ENCODE results near the gene KRT23. TPM values are rescaled to one million over a fixed set of nuclear protein-coding genes. Genes with fewer than 3 reads are reported as not detected.

KRT23 gene
- total and polyA plus RNA-seq, 2 of the 13 experiments (the other 11 are each of a cell fraction or from before 2014, with no cell fraction given), result 24.7 to 51.1 TPM

DNA sequence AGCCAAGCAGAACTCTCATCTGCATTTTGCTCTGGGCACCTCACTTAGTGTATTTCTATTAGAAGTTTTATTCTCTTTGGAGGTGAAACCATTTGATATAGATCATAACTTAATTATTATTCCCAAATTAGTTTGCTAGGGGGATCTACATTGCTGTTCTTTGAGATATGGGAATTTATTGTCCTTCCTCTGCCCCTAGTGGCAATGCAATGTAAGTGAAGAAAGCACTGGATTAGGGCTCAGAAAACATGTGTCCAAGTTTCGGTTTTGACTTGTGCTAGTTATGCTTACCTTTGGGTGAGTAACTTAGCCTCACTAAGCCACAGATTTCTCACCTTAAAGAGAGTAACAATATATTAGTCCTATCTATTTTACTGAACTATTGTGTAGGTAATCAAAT is 26.4 kb upstream of the KRT23 start:
- ATAC-seq, result peak; percentile 38; the same call in 1 of the 3 replicates
- Histone ChIP-seq H2AFZ (ENCODE audit: low read length) (no peak overlapping the region), H3K36me3 (replicated peaks in 1 of 2; ENCODE audit: control insufficient read depth in 1 of 2, insufficient read depth in 2 of 2, low read length in 2 of 2) (no peaks in the 10 kb centered on the region), H3K9ac (ENCODE audit: insufficient read depth, low read depth, low read length) (no peak overlapping the region), H3K9me3 (ENCODE audit: low read length) (0 out of 2 replicates have a peak, but pooled peaks cover 6% of the 10 kb centered on the region), H3K27ac (ENCODE audit: extremely low read length, insufficient read depth, low read length) (no peak overlapping the region), H3K4me3 (replicated peaks in 1 of 3; ENCODE audit: insufficient read depth in 1 of 3, low read depth in 2 of 3, low read length in 3 of 3) (no peak overlapping the region), H3K4me2 (ENCODE audit: low read depth, low read length) (no peak overlapping the region), H4K20me1 (ENCODE audit: insufficient read depth, low read length) (no peaks in the 10 kb centered on the region), H3K4me1 (ENCODE audit: insufficient read depth, low read length) (peaks cover 29% of the 10 kb centered on the region), H3K79me2 (ENCODE audit: insufficient read depth, low read length) (no peaks in the 10 kb centered on the region), H3K27me3 (ENCODE audit: control insufficient read depth in 1 of 2, insufficient read depth in 2 of 2, low read length in 2 of 2) (no peaks in the 10 kb centered on the region)
- 96% methylated on average over 1 of the region's 1 CpG for WGBS (ENCODE audit: low lambda C conversion rate)
- in situ Hi-C loops (cut with HindIII; ENCODE audit: extremely low pct_ligation_motif_present, low pct_unique_long_range_greater_than_20kb), result loop anchor here (5.0 kb wide), 1 partner anchor 38 kb away; no protein-coding TSS in a partner anchor
- BruUV-seq (replicated peaks), result no TSS peak
- DNase-seq (ENCODE audit: low spot score), result no peak
- POLR2A ChIA-PET, result no interaction called here
- TF ChIP-seq HOXA5 (CRISPR knock-in tag; IDR thresholded peaks at IDR 0.05) (no peak), SMC3 (IDR thresholded peaks at IDR 0.05; ENCODE audit: low read length) (peak; percentile 9; the same call in 1 of the 2 replicates), CTCF (CRISPR knock-in tag; IDR thresholded peaks at IDR 0.05) (peak; percentile 56), ZNF383 (CRISPR knock-in tag; IDR thresholded peaks at IDR 0.05; ENCODE audit: borderline replicate concordance) (no peak), ZBTB44 (CRISPR knock-in tag; IDR thresholded peaks at IDR 0.05) (no peak), MYNN (CRISPR knock-in tag; IDR thresholded peaks at IDR 0.05; ENCODE audit: low read depth) (no peak), ZNF713 (CRISPR knock-in tag; IDR thresholded peaks at IDR 0.05) (no peak), SOX5 (CRISPR knock-in tag; IDR thresholded peaks at IDR 0.05; ENCODE audit: borderline replicate concordance) (no peak), HOMEZ (CRISPR knock-in tag; IDR thresholded peaks at IDR 0.05; ENCODE audit: low read depth) (peak; percentile 83; the same call in 1 of the 2 replicates), STAG1 (CRISPR knock-in tag; IDR thresholded peaks at IDR 0.05) (peak; percentile 55), ZFP36L2 (CRISPR knock-in tag; IDR thresholded peaks at IDR 0.05) (no peak), ARID3A (IDR thresholded peaks at IDR 0.05; ENCODE audit: low read depth, low read length) (peak; percentile 66), ZNF44 (CRISPR knock-in tag; IDR thresholded peaks at IDR 0.05) (no peak), ZNF775 (CRISPR knock-in tag; IDR thresholded peaks at IDR 0.05; ENCODE audit: borderline replicate concordance) (no peak), KMT2B (CRISPR knock-in tag; IDR thresholded peaks at IDR 0.05) (no peak), ELF3 (CRISPR knock-in tag; IDR thresholded peaks at IDR 0.05) (no peak)
- TF ChIP-seq, protein P1, sequence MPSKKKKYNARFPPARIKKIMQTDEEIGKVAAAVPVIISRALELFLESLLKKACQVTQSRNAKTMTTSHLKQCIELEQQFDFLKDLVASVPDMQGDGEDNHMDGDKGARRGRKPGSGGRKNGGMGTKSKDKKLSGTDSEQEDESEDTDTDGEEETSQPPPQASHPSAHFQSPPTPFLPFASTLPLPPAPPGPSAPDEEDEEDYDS (CRISPR knock-in tag; IDR thresholded peaks at IDR 0.05), result no peak
- intact Hi-C loops (cut with micrococcal nuclease; ENCODE audit: unreplicated experiment), result no loop called here
- FAIRE-seq, result no peak
- CTCF ChIA-PET (ENCODE audit: low intra/inter-chr PET ratio, low total read pairs), result interaction anchor here (0.9 kb wide), 1 partner anchor 55 kb away, joined by 3 read pairs; no protein-coding TSS in a partner anchor
